Measurements from ENCODE around the gene RPE65. TPM values are rescaled to one million over a fixed set of nuclear protein-coding genes. Genes with fewer than 3 reads are reported as not detected.
A peak's percentile ranks its signal among the peaks of the same experiment; 100 is the strongest.

Gene RPE65
- total and polyA plus RNA-seq, 2 of the 4 experiments (the other 2 are of a cell fraction) = under 0.01 TPM; not detected in 1

DNA sequence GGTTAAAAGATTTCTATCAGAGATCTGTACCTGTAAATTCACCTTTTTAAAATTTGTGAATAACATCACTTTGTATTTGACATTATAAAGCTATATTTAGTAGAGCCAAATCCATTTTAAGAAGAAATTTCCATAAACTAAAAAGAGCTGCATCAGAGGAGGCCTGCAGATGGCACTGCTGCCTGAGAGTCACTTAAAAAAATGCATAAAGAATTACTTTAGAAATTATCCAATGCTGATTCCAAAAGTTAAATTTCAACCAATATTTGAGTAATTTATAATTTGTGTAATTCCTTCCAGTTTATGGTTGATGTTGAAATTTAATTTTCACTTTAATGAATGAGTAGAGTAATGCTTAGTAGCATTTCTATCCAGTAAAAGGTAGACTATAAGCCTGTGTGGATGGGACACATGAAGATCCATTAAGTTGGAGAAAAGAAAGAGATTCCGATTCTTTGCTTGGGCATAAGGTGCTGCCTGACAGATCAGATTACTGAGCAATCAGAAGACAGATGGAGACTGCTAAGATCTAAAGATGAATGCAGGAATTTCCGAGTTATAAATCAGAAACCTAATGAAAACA, 20.7 kb upstream of the RPE65 start:
- no TSS peak for BruUV-seq (replicated peaks)
- no peak overlapping the region for H2BK20ac ChIP-seq (ENCODE audit: low read depth, low read length)
- in situ Hi-C loops (cut with MboI; ENCODE audit: low sequenced_read_pairs) = loop anchor here (25.0 kb wide), 1 partner anchor 1267 kb away; no protein-coding TSS in a partner anchor
- no peak overlapping the region for H3K27ac ChIP-seq (ENCODE audit: insufficient read depth, low read length)
- no peaks in the 10 kb centered on the region for H3K79me1 ChIP-seq (ENCODE audit: low read depth in 1 of 2, low read length in 2 of 2)
- H2AK9ac ChIP-seq (replicated peaks; ENCODE audit: low read depth, low read length, poor library complexity) = no peak overlapping the region
- no peak overlapping the region for H3K14ac ChIP-seq (replicated peaks; ENCODE audit: low read depth, low read length)
- DNase-seq (peak; percentile 41), ATAC-seq (ENCODE audit: low read depth) (peak; percentile 74)
- H3K23ac ChIP-seq (ENCODE audit: low read depth, low read length) = no peak overlapping the region
- no peak overlapping the region for H3K56ac ChIP-seq (ENCODE audit: extremely low read depth, insufficient read depth, low read length)
- H2AK5ac ChIP-seq (ENCODE audit: low read depth, low read length) = no peak overlapping the region
- H3K9me3 ChIP-seq (ENCODE audit: control insufficient read depth, insufficient read depth, low read length) = no peaks in the 10 kb centered on the region
- no peaks in the 10 kb centered on the region for H4K20me1 ChIP-seq (ENCODE audit: insufficient read depth, low read length)
- H3K4me3 ChIP-seq (ENCODE audit: insufficient read depth, low read depth, low read length) = no peak overlapping the region
- no peak overlapping the region for H4K91ac ChIP-seq (ENCODE audit: insufficient read depth, low read depth, low read length)
- H4K5ac ChIP-seq (ENCODE audit: low read depth, low read length) = no peak overlapping the region
- H2BK5ac ChIP-seq (ENCODE audit: low read depth, low read length, poor library complexity, severe bottlenecking) = no peak overlapping the region
- TF ChIP-seq, protein P1, sequence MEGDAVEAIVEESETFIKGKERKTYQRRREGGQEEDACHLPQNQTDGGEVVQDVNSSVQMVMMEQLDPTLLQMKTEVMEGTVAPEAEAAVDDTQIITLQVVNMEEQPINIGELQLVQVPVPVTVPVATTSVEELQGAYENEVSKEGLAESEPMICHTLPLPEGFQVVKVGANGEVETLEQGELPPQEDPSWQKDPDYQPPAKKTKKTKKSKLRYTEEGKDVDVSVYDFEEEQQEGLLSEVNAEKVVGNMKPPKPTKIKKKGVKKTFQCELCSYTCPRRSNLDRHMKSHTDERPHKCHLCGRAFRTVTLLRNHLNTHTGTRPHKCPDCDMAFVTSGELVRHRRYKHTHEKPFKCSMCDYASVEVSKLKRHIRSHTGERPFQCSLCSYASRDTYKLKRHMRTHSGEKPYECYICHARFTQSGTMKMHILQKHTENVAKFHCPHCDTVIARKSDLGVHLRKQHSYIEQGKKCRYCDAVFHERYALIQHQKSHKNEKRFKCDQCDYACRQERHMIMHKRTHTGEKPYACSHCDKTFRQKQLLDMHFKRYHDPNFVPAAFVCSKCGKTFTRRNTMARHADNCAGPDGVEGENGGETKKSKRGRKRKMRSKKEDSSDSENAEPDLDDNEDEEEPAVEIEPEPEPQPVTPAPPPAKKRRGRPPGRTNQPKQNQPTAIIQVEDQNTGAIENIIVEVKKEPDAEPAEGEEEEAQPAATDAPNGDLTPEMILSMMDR (conservative IDR thresholded peaks at IDR 0.05; ENCODE audit: low read depth, low read length) = peak; percentile 73
- TF ChIP-seq POLR2A (IDR thresholded peaks at IDR 0.05; ENCODE audit: low read depth, low read length) (no peak), SMC3 (IDR thresholded peaks at IDR 0.05; ENCODE audit: low read depth, low read length) (peak; percentile 74), RAD21 (IDR thresholded peaks at IDR 0.05; ENCODE audit: low read length) (peak; percentile 71)
- H3K36me3 ChIP-seq (ENCODE audit: control insufficient read depth, insufficient read depth, low read length) = no peaks in the 10 kb centered on the region
- no peak overlapping the region for H4K8ac ChIP-seq (ENCODE audit: low read depth in 2 of 2, low read length in 2 of 2)
- H2AFZ ChIP-seq (replicated peaks; ENCODE audit: low read length, poor library complexity) = no peak overlapping the region
- dilution Hi-C loops (cut with HindIII; ENCODE audit: low sequenced_read_pairs, unreplicated experiment) = no loop called here
- no peak overlapping the region for H3K9ac ChIP-seq (ENCODE audit: low read depth, low read length)
- no peaks in the 10 kb centered on the region for H3K4me1 ChIP-seq (ENCODE audit: control insufficient read depth, insufficient read depth, low read length)
- ChIA-PET CTCF (interaction anchor here (0.6 to 2.7 kb wide), 7 partner anchors 9 to 1268 kb away, joined by 3 to 9 read pairs (median 4); no protein-coding TSS in a partner anchor), POLR2A (ENCODE audit: unreplicated experiment) (no interaction called here)
- intact Hi-C loops (cut with micrococcal nuclease) = loop anchor here (1.0 to 10.0 kb wide), 2 partner anchors 1267 to 1674 kb away; no protein-coding TSS in a partner anchor
- no peak overlapping the region for H3K4me2 ChIP-seq (ENCODE audit: low read depth, low read length)
- no peak overlapping the region for H3K4ac ChIP-seq (ENCODE audit: low read depth, low read length)
- H3K18ac ChIP-seq (ENCODE audit: low read depth, low read length) = no peak overlapping the region
- no peaks in the 10 kb centered on the region for H3K27me3 ChIP-seq (ENCODE audit: control insufficient read depth, insufficient read depth, low read length)
- no CpG with 5 or more reads among the region's 2 CpGs for WGBS, 2 experiments (ENCODE audit: extremely low coverage in 2 of 2, insufficient read length in 1 of 2)
- H2BK15ac ChIP-seq (ENCODE audit: low read depth, low read length) = no peak overlapping the region
- H2BK120ac ChIP-seq (ENCODE audit: low read depth, low read length) = no peak overlapping the region
- no peaks in the 10 kb centered on the region for H3K9me1 ChIP-seq (ENCODE audit: insufficient read depth, low read length)

All from IMR-90 (cell line).